H1 (cell line): ENCODE data around the gene ZBTB20. TPM values are rescaled to one million over a fixed set of nuclear protein-coding genes. Genes with fewer than 3 reads are reported as not detected.

Experiments
- CTCF ChIA-PET: fragments of 300-600 bp; sonication (Branson Sonifier 250); formaldehyde crosslinking; loops from one replicate; lab custom pipeline; 2021; ENCODE audit not compliant: partially characterized antibody; lab: Charles Lee
- POLR2A ChIA-PET: fragments of 300-600 bp; sonication (Branson Sonifier 250); formaldehyde crosslinking; loops from one replicate; lab custom pipeline; 2021; ENCODE audit warnings: inconsistent platforms; ENCODE audit not compliant: partially characterized antibody; lab: Charles Lee
- DNase-seq, 2 experiments: peaks; one replicate each; pipeline versions ENCODE4 v3.0.0 to v3.0.0-alpha.2; 2010 to 2022; ENCODE audit warnings: low spot score in 2 of 2, low read depth in 1 of 2, mixed read lengths in 1 of 2
- FAIRE-seq: peaks from 2 replicates; lab custom pipeline; 2011; peaks lifted over from hg19 to GRCh38; lab: Jason Lieb, UNC
- H2AFZ ChIP-seq: 2 replicates; pipeline ENCODE4 v1.8.1; 2012; ENCODE audit warnings: low read length, inconsistent platforms
- H2AK5ac ChIP-seq: 2 replicates; pipeline ENCODE4 v1.6.1; 2013; ENCODE audit warnings: low read depth, low read length
- H2BK120ac ChIP-seq: replicated peaks from 2 replicates; pipeline ENCODE3; 2013; ENCODE audit warnings: low read depth, low read length, inconsistent platforms
- H2BK12ac ChIP-seq: 2 replicates; pipeline ENCODE4 v1.6.1; 2013; ENCODE audit warnings: low read depth, low read length
- H2BK15ac ChIP-seq: 2 replicates; pipeline ENCODE4 v1.6.1; 2013; ENCODE audit warnings: low read length
- H2BK20ac ChIP-seq: 2 replicates; pipeline ENCODE4 v1.6.1; 2013; ENCODE audit warnings: low read length
- H2BK5ac ChIP-seq: 2 replicates; pipeline ENCODE4 v1.6.1; 2013; ENCODE audit warnings: low read depth, low read length
- H3K14ac ChIP-seq: 2 replicates; pipeline ENCODE4 v1.6.1; 2013; ENCODE audit warnings: inconsistent platforms; ENCODE audit not compliant: insufficient read length
- H3K18ac ChIP-seq: 2 replicates; pipeline ENCODE4 v1.6.1; 2013; ENCODE audit warnings: low read length; ENCODE audit errors: extremely low read depth
- H3K23ac ChIP-seq: 2 replicates; pipeline ENCODE4 v1.6.1; 2013; ENCODE audit warnings: inconsistent platforms; ENCODE audit not compliant: insufficient read length
- H3K23me2 ChIP-seq: 2 replicates; pipeline ENCODE4 v1.6.1; 2013; ENCODE audit warnings: low read depth, low read length
- H3K27ac ChIP-seq: 2 replicates; pipeline ENCODE4 v1.6.1; 2011; ENCODE audit warnings: low read depth, low read length, inconsistent platforms
- H3K27me3 ChIP-seq, 4 experiments: replicated peaks in 1 of 4; 1 replicate in 1 of 4; 2 replicates in 3 of 4; pipeline versions ENCODE4 v1.6.1 to v1.8.1; 2011 to 2013; ENCODE audit warnings: low read length in 3 of 4, mild to moderate bottlenecking in 3 of 4, inconsistent platforms in 2 of 4, mixed read lengths in 2 of 4, moderate library complexity in 1 of 4; ENCODE audit not compliant: control insufficient read depth in 3 of 4, insufficient read depth in 3 of 4; ENCODE audit errors: extremely low read depth in 1 of 4
- H3K36me3 ChIP-seq, 4 experiments: 2 replicates each; pipeline versions ENCODE4 v1.6.1 to v1.8.1; 2011 to 2013; ENCODE audit warnings: mild to moderate bottlenecking in 4 of 4, low read length in 3 of 4, moderate library complexity in 2 of 4, control low read depth in 1 of 4, inconsistent platforms in 1 of 4; ENCODE audit not compliant: insufficient read depth in 4 of 4, control insufficient read depth in 2 of 4
- H3K4ac ChIP-seq: replicated peaks from 2 replicates; pipeline ENCODE3; 2013; ENCODE audit warnings: low read length, low read depth, mixed read lengths, inconsistent platforms; ENCODE audit not compliant: insufficient read length
- H3K4me1 ChIP-seq, 4 experiments: replicated peaks in 1 of 4; 1 replicate in 1 of 4; 2 replicates in 3 of 4; pipeline versions ENCODE4 v1.6.1 to v1.8.1; 2011 to 2013; ENCODE audit warnings: low read length in 3 of 4, inconsistent platforms in 2 of 4, mixed read lengths in 1 of 4; ENCODE audit not compliant: insufficient read depth in 4 of 4, control insufficient read depth in 3 of 4
- H3K4me2 ChIP-seq, 2 experiments: 2 replicates each; pipeline versions ENCODE4 v1.6.1 to v1.8.1; 2011 to 2013; ENCODE audit warnings: low read depth in 2 of 2, low read length in 2 of 2, control low read depth in 1 of 2, inconsistent platforms in 1 of 2, mild to moderate bottlenecking in 1 of 2; ENCODE audit not compliant: insufficient read depth in 1 of 2
- H3K4me3 ChIP-seq, 4 experiments: fragments of 200-600, 300-600 bp in 1 of 4; sonication (generic), shearing (Covaris generic), sonication (Bioruptor Twin) in 1 of 4; 2 replicates each; pipeline versions ENCODE4 v1.5.1 to v1.8.1; 2011 to 2016; ENCODE audit warnings: low read length in 4 of 4, low read depth in 3 of 4, control low read depth in 2 of 4, inconsistent platforms in 2 of 4, mild to moderate bottlenecking in 2 of 4, mixed read lengths in 1 of 4, moderate library complexity in 1 of 4; ENCODE audit not compliant: insufficient read depth in 2 of 4; ENCODE audit errors: extremely low read depth in 1 of 4
- H3K56ac ChIP-seq: replicated peaks from 2 replicates; pipeline ENCODE3; 2013; ENCODE audit warnings: low read depth, mild to moderate bottlenecking, mixed read lengths, low read length, inconsistent platforms; ENCODE audit not compliant: insufficient read length
- H3K79me1 ChIP-seq: 2 replicates; pipeline ENCODE4 v1.6.1; 2013; ENCODE audit warnings: low read depth, low read length, control low read depth
- H3K79me2 ChIP-seq, 2 experiments: 2 replicates each; pipeline versions ENCODE4 v1.6.1 to v1.8.1; 2012 to 2013; ENCODE audit warnings: low read length in 2 of 2, mild to moderate bottlenecking in 2 of 2, inconsistent platforms in 1 of 2; ENCODE audit not compliant: insufficient read depth in 2 of 2, control insufficient read depth in 1 of 2
- H3K9ac ChIP-seq, 4 experiments: replicated peaks in 1 of 4; 1 replicate in 1 of 4; 2 replicates in 3 of 4; pipeline versions ENCODE4 v1.6.1 to v1.8.1; 2011 to 2013; ENCODE audit warnings: low read depth in 3 of 4, low read length in 3 of 4, control low read depth in 2 of 4, mild to moderate bottlenecking in 2 of 4, moderate library complexity in 2 of 4, inconsistent platforms in 1 of 4; ENCODE audit errors: extremely low read depth in 1 of 4
- H3K9me3 ChIP-seq, 2 experiments: 2 replicates each; pipeline versions ENCODE4 v1.6.1 to v1.8.1; 2012 to 2013; ENCODE audit warnings: mild to moderate bottlenecking in 2 of 2, moderate library complexity in 2 of 2, control low read depth in 1 of 2, inconsistent platforms in 1 of 2, low read depth in 1 of 2, low read length in 1 of 2, mixed read lengths in 1 of 2; ENCODE audit not compliant: insufficient read depth in 2 of 2
- H4K20me1 ChIP-seq, 2 experiments: replicated peaks in 1 of 2; 2 replicates each; pipeline versions ENCODE3 to v1.8.1; 2011 to 2013; ENCODE audit warnings: inconsistent platforms in 2 of 2, low read length in 2 of 2, mild to moderate bottlenecking in 1 of 2; ENCODE audit not compliant: insufficient read depth in 2 of 2, control insufficient read depth in 1 of 2
- H4K5ac ChIP-seq: 2 replicates; pipeline ENCODE4 v1.6.1; 2013; ENCODE audit warnings: low read length, low read depth, mixed read lengths, inconsistent platforms; ENCODE audit not compliant: insufficient read length
- H4K8ac ChIP-seq: 2 replicates; pipeline ENCODE4 v1.8.0; 2013; ENCODE audit warnings: mild to moderate bottlenecking, moderate library complexity, low read length, inconsistent platforms; ENCODE audit not compliant: insufficient read depth; ENCODE audit errors: extremely low read depth
- H4K91ac ChIP-seq: replicated peaks from 2 replicates; pipeline ENCODE3; 2013; ENCODE audit warnings: low read length, mixed read lengths, inconsistent platforms; ENCODE audit not compliant: insufficient read length
- POLR2AphosphoS5 ChIP-seq: IDR thresholded peaks from 2 replicates; pipeline ENCODE4 v1.6.1; 2011; ENCODE audit warnings: low read depth, low read length
- SIRT6 ChIP-seq: IDR thresholded peaks from one replicate; pipeline ENCODE4 v1.7.1; 2012; ENCODE audit warnings: low read length, inconsistent platforms
- WGBS, 2 experiments: shearing (Covaris generic) in 1 of 2; methylation state at CpG; one replicate each; pipeline versions ENCODE4 v1.1.6 to v1.1.7; 2013 to 2015; ENCODE audit warnings: low lambda C conversion rate in 2 of 2, mixed read lengths in 2 of 2, inconsistent platforms in 1 of 2, low coverage in 1 of 2, missing lambda C conversion rate in 1 of 2; ENCODE audit not compliant: insufficient replicate concordance in 2 of 2, insufficient coverage in 1 of 2, insufficient read length in 1 of 2; ENCODE audit errors: extremely low coverage in 1 of 2, missing lambda C conversion rate in 1 of 2; 5-methylcytosine and 5-hydroxymethylcytosine counted together
- polyA plus RNA-seq, 7 experiments: library from polyadenylated mRNA; depleted of rRNA in 3 of 7; stranded (reverse) in 5 of 7; unstranded in 2 of 7; fragments of >200 nt in 5 of 7; fragments of 200-250 nt in 2 of 7; gene quantifications; 1 replicate in 5 of 7; 2 replicates in 1 of 7; 4 replicates in 1 of 7; pipeline versions ENCODE4 v1.2.1 to v1.2.3, GENCODE V29; 2011 to 2013; ENCODE audit warnings: missing spikeins in 2 of 7, mixed read lengths in 2 of 7
- total RNA-seq: library from RNA; stranded (reverse); fragmentation: NEBNext Ultra II Directional; extraction: Animal tissue kit (Norgen Biotek cat#: 25700); gene quantifications from 2 replicates; pipeline ENCODE4 v1.2.1, GENCODE V29; 2021

ZBTB20 gene
- total and polyA plus RNA-seq, 2 of the 8 experiments (the other 6 are each of a cell fraction or from before 2014, with no cell fraction given), result 0.35 to 1.3 TPM

GRCh38 chr3:114864970-114865369 lies 282.1 kb downstream of the ZBTB20 start:
- no peak for FAIRE-seq
- Histone ChIP-seq H3K79me1 (no peaks in the 10 kb centered on the region), H3K4me2 (no peak overlapping the region), H4K91ac (no peak overlapping the region), H2BK12ac (no peak overlapping the region), H3K9ac (no peak overlapping the region), H3K36me3 (no peaks in the 10 kb centered on the region), H2BK120ac (no peak overlapping the region), H2AK5ac (no peak overlapping the region), H2BK15ac (no peak overlapping the region), H3K56ac (no peak overlapping the region), H3K9me3 (no peaks in the 10 kb centered on the region), H4K8ac (no peak overlapping the region), H3K4me1 (no peaks in the 10 kb centered on the region), H4K20me1 (no peaks in the 10 kb centered on the region), H3K23me2 (no peaks in the 10 kb centered on the region), H3K14ac (no peak overlapping the region), H3K18ac (no peak overlapping the region), H2AFZ (no peak overlapping the region), H2BK5ac (no peak overlapping the region), H3K79me2 (no peaks in the 10 kb centered on the region), H3K27me3 (peaks cover 0 to 1% (median 0%) of the 10 kb centered on the region in 4 experiments; a peak in 1 of 7 replicates), H3K4me3 (no peak overlapping the region), H3K4ac (no peak overlapping the region), H2BK20ac (no peak overlapping the region), H3K27ac (no peak overlapping the region), H3K23ac (no peak overlapping the region), H4K5ac (no peak overlapping the region)
- 84% methylated on average over 2 of the region's 2 CpGs; no CpG with 5 or more reads in 1 of the 2 experiments for WGBS, 2 experiments
- TF ChIP-seq SIRT6 (no peak), POLR2AphosphoS5 (no peak)
- no peak for DNase-seq
- ChIA-PET CTCF (no interaction called here), POLR2A (no interaction called here)
